Thymus (tissue), 11 donors: Measurements from ENCODE around the gene LIF. TPM values are rescaled to one million over a fixed set of nuclear protein-coding genes. Genes with fewer than 3 reads are reported as not detected.

ENCODE experiments used
- DNase-seq, 9 donors: peaks; one replicate each; pipeline ENCODE4 v3.0.0-alpha.2; 2013; ENCODE audit warnings: low spot score in 9 of 9, low read depth in 6 of 9, missing footprints in 1 of 9
- H3K27ac ChIP-seq, 2 donors: one replicate each; pipeline ENCODE4 v1.5.1; 2013; ENCODE audit warnings: control low read depth in 1 of 2, low read depth in 1 of 2, low read length in 1 of 2, mild to moderate bottlenecking in 1 of 2, moderate library complexity in 1 of 2
- H3K27me3 ChIP-seq, 2 donors: one replicate each; pipeline ENCODE4 v1.5.1; 2013; ENCODE audit warnings: low read length in 1 of 2; ENCODE audit not compliant: control insufficient read depth in 2 of 2, insufficient read depth in 1 of 2
- H3K36me3 ChIP-seq, 2 donors: one replicate each; pipeline ENCODE4 v1.5.1; 2013; ENCODE audit warnings: low read length in 1 of 2, mild to moderate bottlenecking in 1 of 2, moderate library complexity in 1 of 2; ENCODE audit not compliant: control insufficient read depth in 2 of 2, insufficient read depth in 2 of 2
- H3K4me1 ChIP-seq, 2 donors: one replicate each; pipeline ENCODE4 v1.5.1; 2013; ENCODE audit warnings: low read length in 2 of 2; ENCODE audit not compliant: control insufficient read depth in 2 of 2, insufficient read depth in 2 of 2
- H3K4me3 ChIP-seq, 2 donors: one replicate each; pipeline ENCODE4 v1.5.1; 2013; ENCODE audit warnings: low read length in 2 of 2, control low read depth in 1 of 2, mild to moderate bottlenecking in 1 of 2
- H3K9me3 ChIP-seq, 2 donors: one replicate each; pipeline ENCODE4 v1.5.1; 2013; ENCODE audit warnings: low read length in 1 of 2, mild to moderate bottlenecking in 1 of 2; ENCODE audit not compliant: control insufficient read depth in 2 of 2, insufficient read depth in 1 of 2
- WGBS: extraction: QIAGEN DNeasy Blood & Tissue Kit; methylation state at CpG from one replicate; pipeline ENCODE4 v1.1.7; 2013; 5-methylcytosine and 5-hydroxymethylcytosine counted together
- polyA plus RNA-seq: library from polyadenylated mRNA; stranded (reverse); fragments of 200-250 nt; gene quantifications from one replicate; pipeline ENCODE4 v1.2.3, GENCODE V29; 2013
- total RNA-seq: library from RNA; stranded (reverse); fragments of 120-200 nt; gene quantifications from one replicate; pipeline ENCODE4 v1.2.4, GENCODE V29; 2013
- donor health status: healthy.

The LIF gene
- total and polyA plus RNA-seq, 2 donors, result 0.21 to 0.90 TPM

GRCh38 chr22:30193031-30193775, 53.4 kb downstream of the LIF start:
- peaks cover 16 to 18% of the 10 kb centered on the region in 2 donors for H3K4me1 ChIP-seq
- no peaks in the 10 kb centered on the region for H3K9me3 ChIP-seq
- H3K27ac ChIP-seq, result no peak overlapping the region
- DNase-seq, result no peak
- H3K27me3 ChIP-seq, result no peaks in the 10 kb centered on the region
- no peaks in the 10 kb centered on the region for H3K36me3 ChIP-seq
- no peak overlapping the region for H3K4me3 ChIP-seq
- WGBS, result 82% methylated on average over 3 of the region's 3 CpGs

GRCh38 chr22:30192427-30192826, 54.1 kb downstream of the LIF start:
- 100% methylated on average over 1 of the region's 1 CpG for WGBS
- DNase-seq, result no peak
- peaks cover 16 to 18% of the 10 kb centered on the region in 2 donors for H3K4me1 ChIP-seq
- H3K4me3 ChIP-seq, result no peak overlapping the region
- no peak overlapping the region for H3K27ac ChIP-seq
- H3K27me3 ChIP-seq, result no peaks in the 10 kb centered on the region
- no peaks in the 10 kb centered on the region for H3K9me3 ChIP-seq
- no peaks in the 10 kb centered on the region for H3K36me3 ChIP-seq

GRCh38 chr22:30191040-30191701, 55.4 kb downstream of the LIF start:
- Histone ChIP-seq H3K9me3 (no peaks in the 10 kb centered on the region), H3K27ac (no peak overlapping the region), H3K4me1 (peaks cover 6 to 9% of the 10 kb centered on the region in 2 donors), H3K27me3 (no peaks in the 10 kb centered on the region), H3K36me3 (no peaks in the 10 kb centered on the region), H3K4me3 (no peak overlapping the region)
- WGBS, result 97% methylated on average over 3 of the region's 3 CpGs
- no peak for DNase-seq

GRCh38 chr22:30190574-30190973, 56.0 kb downstream of the LIF start:
- Histone ChIP-seq H3K9me3 (no peaks in the 10 kb centered on the region), H3K4me3 (no peak overlapping the region), H3K27ac (no peak overlapping the region), H3K4me1 (peaks cover under 1 to 6% of the 10 kb centered on the region in 2 donors), H3K27me3 (no peaks in the 10 kb centered on the region), H3K36me3 (no peaks in the 10 kb centered on the region)
- 69% methylated on average over 1 of the region's 1 CpG for WGBS
- DNase-seq, result no peak

Other genes starting within 250 kb of the LIF start
- 0.09 TPM for gene HORMAD2, start 166.3 kb downstream of the LIF start, total RNA-seq
- 0.11 TPM for gene HORMAD2, start 166.3 kb downstream of the LIF start, polyA plus RNA-seq
- gene OSM, start 20.1 kb upstream of the LIF start, total RNA-seq, result 1.9 TPM
- 6.0 TPM for gene OSM, start 20.1 kb upstream of the LIF start, polyA plus RNA-seq
- gene CASTOR1, start 42.7 kb upstream of the LIF start, total RNA-seq, result 12.8 TPM
- gene CASTOR1, start 42.7 kb upstream of the LIF start, polyA plus RNA-seq, result 19.6 TPM
- gene TBC1D10A, start 80.2 kb upstream of the LIF start, total RNA-seq, result 25.6 TPM
- 39.0 TPM for gene TBC1D10A, start 80.2 kb upstream of the LIF start, polyA plus RNA-seq
- 26.9 TPM for gene SF3A1, start 110.1 kb upstream of the LIF start, total RNA-seq
- gene SF3A1, start 110.1 kb upstream of the LIF start, polyA plus RNA-seq, result 25.7 TPM
- 2.1 TPM for gene CCDC157, start 110.2 kb upstream of the LIF start, total RNA-seq
- 3.2 TPM for gene CCDC157, start 110.2 kb upstream of the LIF start, polyA plus RNA-seq
- gene RNF215, start 140.7 kb upstream of the LIF start, total RNA-seq, result 6.4 TPM
- 11.1 TPM for gene RNF215, start 140.7 kb upstream of the LIF start, polyA plus RNA-seq
- gene SEC14L2, start 150.3 kb upstream of the LIF start, total RNA-seq, result 7.2 TPM
- 6.2 TPM for gene SEC14L2, start 150.3 kb upstream of the LIF start, polyA plus RNA-seq
- 23.9 TPM for gene MTFP1, start 179.0 kb upstream of the LIF start, total RNA-seq
- 11.1 TPM for gene MTFP1, start 179.0 kb upstream of the LIF start, polyA plus RNA-seq
- gene SEC14L3, start 225.3 kb upstream of the LIF start, total RNA-seq, result 0.05 TPM
- 0.07 TPM for gene SEC14L3, start 225.3 kb upstream of the LIF start, polyA plus RNA-seq